Mucosa of gallbladder (tissue), 1 donor: ENCODE measurements around the gene XYLT1. TPM values are rescaled to one million over a fixed set of nuclear protein-coding genes. Genes with fewer than 3 reads are reported as not detected.
"Not testable (repeated sequence)": the region's sequence is repeated elsewhere in the genome, so short reads cannot be mapped to it uniquely, and the experiment has no call there.

ENCODE experiments used
- DNase-seq: peaks from one replicate; pipeline ENCODE4 v3.0.0-alpha.2; 2020; ENCODE audit warnings: low spot score
- total RNA-seq: library from RNA; stranded (reverse); gene quantifications from one replicate; pipeline ENCODE4 v1.2.1, GENCODE V29; 2021
- donor health status: DM: no; HTN: no; CAD: no.

Gene XYLT1
- total RNA-seq, 1 donor from 2014 or later = 8.6 TPM

DNA sequence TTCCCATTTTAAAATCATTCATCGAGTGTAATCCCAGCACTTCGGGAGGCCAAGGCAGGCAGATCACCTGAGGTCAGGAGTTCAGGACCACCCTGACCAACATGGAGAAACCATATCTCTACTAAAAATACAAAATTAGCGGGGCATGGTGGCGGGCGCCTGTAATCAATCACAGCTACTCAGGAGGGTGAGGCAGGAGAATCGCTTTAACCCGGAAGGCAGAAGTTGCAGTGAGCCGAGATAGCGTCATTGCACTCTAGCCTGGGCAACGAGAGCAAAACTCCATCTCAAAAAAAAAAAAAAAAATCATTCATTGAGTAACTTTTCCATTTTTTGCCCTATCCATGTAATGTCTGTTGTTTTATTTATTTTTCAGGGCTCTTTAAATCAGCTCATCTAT, 135.4 kb downstream of the XYLT1 start:
- not testable (repeated sequence) for DNase-seq

DNA sequence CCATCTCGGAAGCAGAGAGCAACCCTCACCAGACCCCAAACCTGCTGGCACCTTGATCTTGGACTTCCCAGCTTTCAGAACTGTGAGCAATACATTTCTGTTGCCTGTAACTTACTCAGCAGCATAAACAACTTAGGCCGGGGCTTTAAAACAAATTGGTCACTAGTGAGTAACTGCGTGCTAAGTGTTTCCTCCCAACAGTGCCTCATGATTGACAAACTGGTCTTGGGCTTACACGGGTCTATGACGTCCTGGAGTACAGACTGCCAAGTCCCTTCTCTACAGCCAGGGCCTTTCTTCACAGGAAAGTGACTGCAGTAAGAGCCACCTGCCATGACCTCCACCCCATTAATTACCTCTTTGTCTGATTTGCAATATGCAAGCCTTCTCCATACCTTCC, 136.7 kb downstream of the XYLT1 start:
- no peak for DNase-seq

DNA sequence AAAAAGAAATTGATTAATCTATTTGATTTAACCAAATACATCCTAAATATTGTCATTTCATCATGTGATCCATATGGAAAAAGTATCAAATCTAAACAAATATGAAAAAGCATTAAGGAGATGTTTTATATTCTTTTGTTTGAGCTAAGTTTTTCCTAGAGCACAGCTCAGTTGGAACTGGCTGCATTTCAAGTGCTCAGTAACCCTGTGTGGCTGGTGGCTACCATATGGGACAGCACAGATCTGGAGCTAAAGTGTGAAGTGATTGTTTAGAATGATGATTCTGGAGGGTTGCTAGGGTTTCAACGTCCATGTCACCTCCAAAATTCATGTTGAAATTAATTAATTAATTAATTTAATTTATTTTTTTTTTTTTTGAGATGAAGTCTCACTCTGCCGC, 137.5 kb downstream of the XYLT1 start:
- DNase-seq = no peak

DNA sequence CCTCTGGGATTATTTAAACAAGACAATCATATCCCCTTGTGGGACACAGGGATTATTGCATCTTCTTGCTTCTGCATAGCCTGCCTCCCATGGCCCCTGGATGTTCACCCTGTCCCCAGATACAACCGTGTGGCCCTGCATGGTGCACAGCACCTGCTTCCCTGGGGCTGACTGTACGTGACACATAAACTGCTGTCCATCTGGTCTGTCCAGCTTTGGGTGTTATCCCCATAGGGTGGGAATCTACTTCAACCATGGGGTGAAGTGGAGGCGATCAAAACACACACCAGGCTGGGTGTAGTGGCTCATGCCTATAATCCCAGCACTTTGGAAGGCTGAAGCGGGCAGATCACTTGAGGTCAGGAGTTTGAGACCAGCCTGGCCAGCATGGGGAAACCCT, 138.8 kb downstream of the XYLT1 start:
- no peak for DNase-seq

DNA sequence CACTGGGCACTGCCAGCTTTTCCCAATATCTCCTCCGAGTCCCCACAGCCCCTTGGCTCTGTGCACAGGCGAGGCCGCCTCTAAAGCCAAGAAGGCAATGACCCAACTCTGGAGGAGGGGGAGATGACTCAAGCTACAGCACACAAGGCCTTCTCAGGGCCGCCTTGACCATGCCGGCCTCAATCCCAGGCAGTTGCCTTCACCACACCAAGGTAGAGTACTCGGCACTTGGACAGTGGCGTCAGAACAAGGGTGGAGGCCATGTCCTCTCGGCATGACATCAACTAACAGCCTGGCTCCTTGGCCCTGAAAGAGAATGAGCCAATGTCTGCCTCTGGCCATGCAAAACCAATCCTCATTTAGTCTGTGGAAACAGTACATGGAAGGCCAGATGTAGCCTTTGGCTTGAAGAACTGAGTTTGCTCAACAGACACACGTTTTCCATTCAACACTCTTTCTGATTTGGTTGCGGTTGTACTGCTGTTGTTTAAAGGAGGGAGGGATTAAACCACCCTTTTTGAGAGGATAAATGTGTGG, 139.6 kb downstream of the XYLT1 start:
- no peak for DNase-seq

DNA sequence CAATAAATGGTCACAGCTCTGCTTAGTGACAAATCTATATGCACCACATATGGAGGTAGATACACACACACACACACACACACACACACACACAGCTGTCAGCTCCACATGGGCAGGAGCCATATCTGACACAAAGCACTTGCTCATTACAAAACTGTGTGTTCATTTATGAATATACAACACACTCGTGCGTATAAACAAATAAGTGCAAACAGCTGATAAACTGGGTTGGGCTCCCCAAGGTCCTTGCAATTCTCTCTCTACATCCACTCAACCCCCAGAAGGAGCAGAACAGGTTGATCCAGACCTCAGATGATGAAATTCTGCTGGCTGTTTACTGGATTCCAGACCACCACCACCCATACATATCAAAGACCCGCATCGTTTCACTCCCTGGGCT, 140.7 kb downstream of the XYLT1 start:
- DNase-seq = no peak

DNA sequence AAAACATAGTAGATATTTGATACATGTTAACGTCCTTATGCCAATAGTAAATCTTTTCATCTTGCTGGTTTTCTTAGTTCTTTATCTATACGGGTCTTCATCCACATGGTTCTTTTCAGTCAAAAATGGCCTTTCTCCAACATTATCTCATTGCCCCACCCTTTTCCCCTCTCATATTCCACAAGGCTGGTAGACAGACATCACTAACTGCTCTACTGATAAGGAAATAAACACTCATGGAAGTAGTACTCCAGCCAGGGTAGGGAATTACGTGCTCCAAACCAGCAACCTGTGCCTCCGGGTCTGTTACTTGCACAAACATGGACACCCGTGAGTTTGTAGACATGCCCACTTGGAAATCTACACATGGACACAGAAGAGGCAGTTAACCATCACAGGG, 141.4 kb downstream of the XYLT1 start:
- DNase-seq = no peak

DNA sequence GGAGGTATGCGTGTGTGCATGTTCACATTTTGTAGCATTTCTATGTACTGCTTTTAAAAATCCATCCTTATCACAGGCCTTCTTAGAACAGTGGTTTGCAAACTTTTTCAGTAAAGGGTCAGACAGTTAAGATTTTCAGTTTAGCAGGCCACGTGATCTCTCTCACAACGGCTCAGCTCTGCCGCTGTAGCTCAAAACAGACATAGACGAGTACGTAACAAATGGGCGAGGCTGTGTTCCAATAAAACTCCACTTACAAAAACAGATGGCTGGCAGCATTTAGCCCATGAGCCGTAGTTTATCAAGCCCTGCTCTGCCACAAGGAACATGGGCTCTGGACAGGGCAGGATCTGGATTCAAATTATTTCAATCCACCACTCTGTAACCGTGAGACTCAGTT, 141.8 kb downstream of the XYLT1 start:
- DNase-seq = no peak

DNA sequence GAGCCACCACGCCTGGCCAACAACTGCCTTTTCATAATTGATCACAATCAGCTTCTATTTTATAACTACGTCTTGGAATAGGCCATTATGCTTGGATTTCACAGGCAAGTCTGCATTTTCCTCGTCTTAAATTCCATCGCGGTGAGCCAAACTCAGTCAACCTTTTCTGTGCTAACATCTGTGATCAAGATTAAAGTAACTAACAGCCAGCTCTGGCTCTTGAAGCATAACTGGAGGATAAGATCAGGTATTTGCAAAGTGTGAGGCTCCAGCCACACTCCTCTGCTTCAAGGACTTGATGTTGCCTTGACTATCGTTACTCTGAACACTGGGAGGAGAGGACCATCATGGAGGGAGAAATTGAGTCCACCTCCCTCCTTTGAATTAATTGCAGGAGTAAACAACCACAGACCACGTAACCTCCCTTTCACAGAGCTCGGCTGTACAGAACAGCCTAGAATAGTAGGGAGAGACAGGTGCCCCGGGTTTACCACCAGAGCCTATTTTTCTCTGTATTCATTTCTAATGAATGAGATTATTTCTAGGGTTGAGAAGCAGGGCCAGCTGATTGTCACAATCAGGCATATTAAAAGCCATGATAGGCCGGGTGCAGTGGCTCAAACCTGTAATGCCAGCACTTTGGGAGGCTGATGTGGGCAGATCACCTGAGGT, 143.0 kb downstream of the XYLT1 start:
- no peak for DNase-seq

DNA sequence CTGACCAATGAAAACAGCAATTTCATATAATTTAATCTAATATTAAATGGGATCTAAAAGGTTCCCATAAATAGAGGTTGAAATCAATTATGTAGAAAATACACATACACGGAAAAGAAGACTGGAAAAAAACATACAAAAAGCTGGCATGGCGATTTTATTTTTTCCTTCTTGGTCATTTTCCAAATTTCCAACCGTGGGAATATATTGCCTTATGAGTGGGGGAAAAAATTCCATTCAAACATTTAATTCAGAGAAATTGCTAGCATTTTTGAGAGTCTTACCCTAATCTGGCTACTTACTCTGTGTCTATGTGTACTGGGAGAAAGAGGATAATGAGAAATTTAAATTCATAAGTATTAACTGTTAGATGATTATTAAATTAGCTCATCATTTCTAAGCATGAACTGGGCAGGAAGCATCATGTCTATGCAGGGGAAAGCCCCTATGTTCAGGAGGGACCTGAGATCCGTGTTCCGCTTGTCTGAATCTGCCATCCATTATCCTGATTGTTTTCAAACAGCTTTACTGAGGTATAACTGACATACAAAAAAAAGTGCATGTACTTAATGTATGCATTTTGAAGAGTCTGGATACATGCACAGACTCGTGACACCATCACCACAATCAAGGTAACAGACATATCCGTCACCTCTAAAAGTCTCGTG, 145.2 kb downstream of the XYLT1 start:
- no peak for DNase-seq

DNA sequence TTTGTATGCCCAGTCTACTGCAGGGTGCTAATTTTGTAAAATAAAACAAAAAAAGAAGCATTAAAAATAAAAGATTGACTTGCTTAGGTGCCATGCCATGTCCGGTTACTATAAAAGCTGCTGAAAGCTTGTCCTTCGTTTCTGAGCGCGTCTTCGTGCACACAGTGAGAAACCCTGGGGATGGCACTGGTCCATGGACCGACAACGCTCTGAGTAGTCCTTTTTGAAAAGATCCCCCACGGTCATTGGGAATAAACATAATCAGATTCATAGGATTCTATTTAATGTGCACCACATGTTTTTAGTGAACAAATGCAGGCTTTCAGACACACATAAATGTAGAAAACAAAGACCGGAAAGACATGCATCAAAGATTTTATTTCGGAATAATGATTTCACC, 146.3 kb downstream of the XYLT1 start:
- DNase-seq = no peak

DNA sequence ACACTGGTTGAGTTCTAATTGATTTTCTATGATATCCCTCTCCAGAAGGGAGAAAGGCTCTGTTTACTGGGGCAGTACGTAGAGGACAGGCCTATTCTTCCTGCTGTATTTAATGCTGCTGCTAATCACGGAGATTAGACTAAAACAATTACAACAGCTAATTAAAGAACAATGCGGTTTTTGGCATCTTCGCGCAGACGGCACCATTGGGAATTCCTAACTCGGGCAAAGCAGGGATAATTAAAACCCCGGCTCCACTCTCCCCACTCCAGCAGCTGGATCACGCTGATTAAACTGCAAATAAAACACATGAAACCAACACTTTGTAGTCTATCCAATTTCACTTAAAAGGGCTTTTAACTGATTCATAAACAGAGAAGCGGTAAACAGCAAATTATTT, 147.6 kb downstream of the XYLT1 start:
- no peak for DNase-seq

DNA sequence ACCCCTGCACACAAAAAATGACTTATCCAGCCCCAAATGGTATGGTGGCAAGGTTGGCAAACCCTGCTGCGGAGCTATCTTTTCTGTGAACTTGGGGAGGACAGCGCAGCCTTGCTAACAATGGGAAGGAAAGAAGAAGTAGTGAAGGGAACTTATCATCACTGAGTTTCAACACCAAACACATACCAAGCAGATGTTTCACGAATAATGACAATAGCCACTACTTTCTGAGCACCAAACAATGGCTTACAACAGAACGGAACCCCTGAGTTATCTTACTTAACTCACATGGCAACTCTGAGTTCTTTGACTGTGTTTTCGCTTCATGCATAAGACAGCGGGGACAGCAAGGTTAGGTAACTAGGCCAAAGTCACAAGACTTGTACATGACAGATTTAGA, 148.9 kb downstream of the XYLT1 start:
- no peak for DNase-seq

DNA sequence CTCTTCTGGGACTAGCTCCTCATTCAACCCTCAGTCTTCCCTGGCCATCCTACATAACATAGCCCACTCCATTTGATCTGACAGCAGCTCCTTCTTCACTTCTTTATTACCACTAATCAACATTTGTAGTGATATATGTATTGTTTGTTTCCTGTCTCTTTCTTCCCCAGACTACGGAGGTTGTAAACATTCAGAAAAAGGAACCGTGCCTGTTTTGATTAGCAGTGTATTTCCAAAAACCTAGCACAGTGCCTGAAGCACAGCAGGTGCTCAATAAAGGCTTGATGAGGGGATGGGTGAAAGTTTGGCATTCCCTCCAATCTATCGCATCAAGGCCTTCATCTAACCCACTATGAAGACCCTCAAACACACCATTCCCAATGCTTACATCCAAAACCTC, 150.8 kb downstream of the XYLT1 start:
- no peak for DNase-seq

DNA sequence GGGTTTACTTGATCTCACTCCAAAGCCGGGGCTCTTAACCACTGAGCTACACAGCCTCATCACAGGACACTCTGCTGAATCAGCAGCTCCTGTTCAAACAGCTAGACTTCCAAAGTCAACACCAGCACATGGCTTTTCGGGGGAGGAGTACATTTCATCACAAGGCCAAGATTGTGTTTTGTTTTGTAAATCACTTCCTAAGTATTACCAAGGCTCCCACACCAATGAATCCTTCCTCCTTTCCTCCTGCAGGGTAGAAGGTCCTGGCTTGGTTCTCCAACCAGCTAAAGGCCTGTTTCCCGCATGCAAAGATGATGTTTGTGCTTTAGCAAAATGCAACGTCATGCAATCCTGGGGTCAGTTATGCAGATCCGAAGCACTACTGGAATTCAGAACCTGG, 152.5 kb downstream of the XYLT1 start:
- DNase-seq = peak; percentile 36

DNA sequence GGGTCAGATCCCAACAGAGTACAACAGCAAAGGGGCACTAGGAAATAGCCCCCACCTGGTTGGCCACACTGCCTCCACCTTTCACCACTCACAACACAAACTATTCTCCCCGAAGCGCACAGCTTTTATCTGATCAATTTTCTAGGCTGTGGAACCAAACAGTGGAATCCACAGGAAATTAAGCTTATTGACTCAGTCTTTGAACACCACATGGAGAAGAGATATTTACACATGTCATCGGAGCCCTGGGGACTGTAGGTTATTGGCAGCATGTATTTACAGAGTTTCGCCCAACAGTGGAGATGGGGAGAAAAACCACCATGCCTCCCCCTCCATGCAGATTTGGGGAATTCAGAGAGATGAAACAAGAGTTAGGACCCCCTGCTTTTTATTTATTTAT, 154.8 kb downstream of the XYLT1 start:
- no peak for DNase-seq

DNA sequence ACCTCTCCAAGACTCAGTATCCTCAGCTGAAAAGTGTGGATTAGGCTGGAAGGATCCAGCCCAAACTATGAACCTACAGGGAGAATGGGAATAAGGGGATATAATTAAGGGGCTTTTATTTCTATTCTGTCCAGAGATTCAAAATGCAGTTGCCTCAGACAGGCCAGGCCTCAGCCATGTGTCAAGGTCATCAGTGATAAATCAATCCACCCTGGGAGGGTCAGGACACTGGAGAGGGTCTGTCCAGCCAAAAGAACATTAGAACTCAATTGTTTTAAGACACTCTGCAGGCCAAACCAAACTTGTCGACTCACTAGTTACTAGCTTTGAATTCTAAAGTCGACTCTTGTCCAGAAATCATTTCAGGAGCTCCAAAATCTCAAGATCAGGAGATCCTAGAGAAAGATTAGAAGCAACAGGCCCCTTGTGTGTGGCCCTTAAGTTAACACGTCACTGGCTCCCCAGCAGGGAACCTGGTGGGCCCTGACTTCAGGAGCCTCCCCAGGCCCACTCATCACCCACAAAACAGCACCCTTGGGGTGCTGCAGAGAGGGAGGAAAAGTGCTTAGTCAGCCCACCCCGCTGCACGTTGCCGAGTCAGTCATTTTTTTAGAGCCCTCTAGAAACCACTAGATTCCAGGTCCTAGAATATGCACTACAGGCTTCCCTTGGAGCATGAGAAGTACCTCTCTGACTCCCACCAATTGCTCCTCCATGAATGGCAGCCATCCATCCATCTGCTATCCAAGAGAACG, 156.8 kb downstream of the XYLT1 start:
- no peak for DNase-seq

DNA sequence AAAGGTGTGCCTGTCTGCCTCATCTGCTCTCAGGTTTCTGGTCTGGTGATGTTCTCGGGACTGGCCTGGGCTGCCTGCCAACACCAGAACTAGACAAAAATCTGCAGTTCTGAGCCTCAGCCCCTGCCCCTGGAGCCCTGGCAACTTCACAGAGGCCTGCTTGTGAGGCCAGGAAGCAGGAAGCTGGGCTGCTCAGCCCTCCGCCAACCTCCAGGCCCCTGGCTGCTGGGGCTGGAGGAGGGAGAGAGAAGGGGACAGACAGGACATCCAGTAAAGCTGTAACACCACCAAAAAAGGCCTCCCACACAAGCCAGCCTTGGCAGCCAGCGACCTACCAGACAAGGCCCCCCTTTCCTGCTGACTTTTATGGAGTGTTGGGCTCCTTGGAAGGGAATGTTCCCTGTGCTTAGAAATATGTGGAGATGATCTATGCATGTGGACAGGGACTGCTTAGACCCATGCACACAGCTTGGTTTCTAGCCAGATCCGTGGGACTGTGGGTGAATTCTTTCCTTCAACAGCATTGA, 157.6 kb downstream of the XYLT1 start:
- DNase-seq = peak; percentile 42

DNA sequence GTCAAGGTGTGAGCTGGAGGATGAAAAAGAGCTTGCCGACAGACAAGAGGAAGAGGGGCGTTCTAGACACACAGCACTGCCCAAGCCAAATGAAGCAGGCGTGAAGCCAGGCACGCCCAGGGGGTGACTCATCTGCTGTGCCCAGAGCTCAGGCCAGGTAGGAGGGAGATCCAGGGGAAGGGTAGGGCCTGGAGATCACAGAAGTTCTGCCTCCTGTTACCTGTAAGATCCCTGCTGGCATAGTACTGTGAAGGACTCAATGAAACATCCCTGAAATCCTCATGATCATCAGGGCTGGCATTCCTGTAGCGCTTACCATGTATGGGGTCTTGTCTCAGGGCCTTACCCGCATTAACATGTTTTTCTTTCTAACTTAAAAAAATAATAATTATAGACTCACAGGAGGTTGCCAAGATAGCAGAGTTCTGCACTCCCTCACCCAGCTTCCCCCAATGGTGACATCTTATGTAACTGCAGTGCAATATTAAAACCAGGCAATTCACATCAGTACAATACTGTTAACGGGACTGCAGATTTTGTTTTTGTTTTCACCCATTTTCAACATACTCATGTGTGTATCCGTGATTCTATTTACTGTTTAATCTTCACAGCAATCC, 158.6 kb downstream of the XYLT1 start:
- peak; percentile 80 for DNase-seq

DNA sequence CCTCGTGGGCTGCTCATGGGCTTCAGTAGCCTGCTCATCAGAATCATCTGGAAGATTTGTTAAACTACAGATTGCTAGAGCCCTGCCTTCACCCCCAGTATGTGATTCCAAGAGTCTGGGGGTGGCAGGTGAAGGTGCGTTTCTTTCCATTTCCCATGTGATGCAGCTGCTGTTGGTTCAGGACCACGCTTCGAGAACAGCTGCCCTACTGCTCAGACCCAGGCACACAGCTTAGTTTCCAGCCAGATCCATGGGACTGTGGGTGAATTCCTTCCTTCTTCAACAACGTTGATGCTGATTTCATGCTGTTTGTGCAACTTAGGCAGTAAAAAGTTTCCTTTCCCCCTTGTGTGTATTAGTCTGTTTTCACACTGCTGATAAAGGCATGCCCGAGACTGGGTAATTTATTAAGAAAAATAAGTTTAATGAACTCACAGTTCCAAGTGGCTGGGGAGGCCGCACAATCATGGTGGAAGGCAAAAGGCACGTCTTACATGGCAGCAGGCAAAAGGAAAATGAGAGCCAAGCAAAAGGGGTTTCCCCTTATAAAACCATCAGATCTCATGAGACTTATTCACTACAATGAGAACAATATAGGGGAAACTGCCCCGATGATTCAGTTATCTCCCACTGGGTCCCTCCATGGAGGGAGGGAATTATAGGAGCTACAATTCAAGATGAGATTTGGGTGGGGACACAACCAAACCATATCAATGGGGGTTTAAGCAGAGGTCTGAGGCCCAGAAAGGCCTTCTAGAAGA, 159.2 kb downstream of the XYLT1 start:
- no peak for DNase-seq

DNA sequence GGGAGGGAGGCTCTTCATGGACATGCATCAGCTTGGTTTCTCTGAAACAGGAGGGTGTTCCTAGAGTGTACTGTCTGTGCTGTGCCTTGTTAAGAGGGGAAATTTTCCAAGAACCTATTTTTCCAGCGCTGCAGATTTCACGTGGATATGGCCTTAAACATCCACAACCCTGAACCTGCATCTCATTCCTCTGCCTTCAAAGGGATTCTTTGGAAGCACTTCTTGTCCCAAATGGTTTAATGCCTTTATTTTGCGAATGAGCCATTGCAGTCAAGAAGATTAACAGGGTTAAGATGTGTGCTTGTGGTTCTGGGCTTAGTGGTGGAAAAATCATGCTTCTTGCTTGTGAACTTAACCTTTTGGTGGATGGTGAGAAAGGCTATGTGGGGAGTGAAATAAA, 161.2 kb downstream of the XYLT1 start:
- no peak for DNase-seq
